Measurements from ENCODE around the gene JUP.
"Not testable (repeated sequence)": the region's sequence is repeated elsewhere in the genome, so short reads cannot be mapped to it uniquely, and the experiment has no call there.

JUP gene

GRCh38 chr17:41781404-41782110 is 5.0 kb downstream of the JUP start:
- DNase-seq (ENCODE audit: low read depth), result no peak

- DNase-seq (ENCODE audit: low read depth), result no peak
Measured at GRCh38 chr17:41779954-41780353, 6.6 kb downstream of the JUP start.

GRCh38 chr17:41777574-41778188 is 8.8 kb downstream of the JUP start:
- DNase-seq (ENCODE audit: low read depth), result no peak

- no peak for DNase-seq (ENCODE audit: low read depth)
Measured at GRCh38 chr17:41777157-41777573, 9.3 kb downstream of the JUP start.

- not testable (repeated sequence) for DNase-seq (ENCODE audit: low read depth)
Measured at GRCh38 chr17:41776262-41776900, 10.1 kb downstream of the JUP start.

GRCh38 chr17:41775394-41776226 is 10.9 kb downstream of the JUP start:
- DNase-seq (ENCODE audit: low read depth), result no peak

- no peak for DNase-seq (ENCODE audit: low read depth)
Measured at GRCh38 chr17:41773731-41774193, 12.7 kb downstream of the JUP start.

GRCh38 chr17:41773190-41773588 is 13.3 kb downstream of the JUP start:
- DNase-seq (ENCODE audit: low read depth), result no peak

GRCh38 chr17:41772586-41773189 is 13.8 kb downstream of the JUP start:
- no peak for DNase-seq (ENCODE audit: low read depth)

GRCh38 chr17:41772218-41772585 is 14.3 kb downstream of the JUP start:
- DNase-seq (ENCODE audit: low read depth), result no peak

GRCh38 chr17:41771389-41772206 is 14.9 kb downstream of the JUP start:
- no peak for DNase-seq (ENCODE audit: low read depth)

- no peak for DNase-seq (ENCODE audit: low read depth)
Measured at GRCh38 chr17:41769985-41770384, 16.5 kb downstream of the JUP start.

GRCh38 chr17:41769346-41769862 is 17.1 kb downstream of the JUP start:
- no peak for DNase-seq (ENCODE audit: low read depth)

- no peak for DNase-seq (ENCODE audit: low read depth)
Measured at GRCh38 chr17:41768682-41769288, 17.7 kb downstream of the JUP start.

- DNase-seq (ENCODE audit: low read depth), result no peak
Measured at GRCh38 chr17:41767324-41768042, 19.0 kb downstream of the JUP start.

GRCh38 chr17:41766135-41766534 is 20.4 kb downstream of the JUP start:
- DNase-seq (ENCODE audit: low read depth), result no peak

GRCh38 chr17:41763327-41763726 is 23.2 kb downstream of the JUP start:
- DNase-seq (ENCODE audit: low read depth), result no peak

- no peak for DNase-seq (ENCODE audit: low read depth)
Measured at GRCh38 chr17:41762841-41763240, 23.7 kb downstream of the JUP start.

GRCh38 chr17:41762391-41762790 is 24.1 kb downstream of the JUP start:
- no peak for DNase-seq (ENCODE audit: low read depth)

GRCh38 chr17:41760878-41761277 is 25.6 kb downstream of the JUP start:
- DNase-seq (ENCODE audit: low read depth), result no peak

All from stimulated activated CD8-positive, alpha-beta memory T cell treated with anti-CD3 and anti-CD28 coated beads, Interleukin-12 subunit alpha, Interleukin-12 subunit beta, amount 100 ng/mL, for 4 hours (primary cell).